ENCODE results near the gene ARL15.

GRCh38 chr5:54159893-54160195 lies 150.5 kb downstream of the ARL15 start:
- TF ChIP-seq, protein P1, sequence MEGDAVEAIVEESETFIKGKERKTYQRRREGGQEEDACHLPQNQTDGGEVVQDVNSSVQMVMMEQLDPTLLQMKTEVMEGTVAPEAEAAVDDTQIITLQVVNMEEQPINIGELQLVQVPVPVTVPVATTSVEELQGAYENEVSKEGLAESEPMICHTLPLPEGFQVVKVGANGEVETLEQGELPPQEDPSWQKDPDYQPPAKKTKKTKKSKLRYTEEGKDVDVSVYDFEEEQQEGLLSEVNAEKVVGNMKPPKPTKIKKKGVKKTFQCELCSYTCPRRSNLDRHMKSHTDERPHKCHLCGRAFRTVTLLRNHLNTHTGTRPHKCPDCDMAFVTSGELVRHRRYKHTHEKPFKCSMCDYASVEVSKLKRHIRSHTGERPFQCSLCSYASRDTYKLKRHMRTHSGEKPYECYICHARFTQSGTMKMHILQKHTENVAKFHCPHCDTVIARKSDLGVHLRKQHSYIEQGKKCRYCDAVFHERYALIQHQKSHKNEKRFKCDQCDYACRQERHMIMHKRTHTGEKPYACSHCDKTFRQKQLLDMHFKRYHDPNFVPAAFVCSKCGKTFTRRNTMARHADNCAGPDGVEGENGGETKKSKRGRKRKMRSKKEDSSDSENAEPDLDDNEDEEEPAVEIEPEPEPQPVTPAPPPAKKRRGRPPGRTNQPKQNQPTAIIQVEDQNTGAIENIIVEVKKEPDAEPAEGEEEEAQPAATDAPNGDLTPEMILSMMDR (IDR thresholded peaks at IDR 0.05) = no peak
- TF ChIP-seq POLR2A (IDR thresholded peaks at IDR 0.05) = no peak
- no peak for TF ChIP-seq EP300 (IDR thresholded peaks at IDR 0.05)
- no peak for TF ChIP-seq POLR2AphosphoS5 (IDR thresholded peaks at IDR 0.05)
